Measurements from ENCODE around the gene ARCN1.

DNA sequence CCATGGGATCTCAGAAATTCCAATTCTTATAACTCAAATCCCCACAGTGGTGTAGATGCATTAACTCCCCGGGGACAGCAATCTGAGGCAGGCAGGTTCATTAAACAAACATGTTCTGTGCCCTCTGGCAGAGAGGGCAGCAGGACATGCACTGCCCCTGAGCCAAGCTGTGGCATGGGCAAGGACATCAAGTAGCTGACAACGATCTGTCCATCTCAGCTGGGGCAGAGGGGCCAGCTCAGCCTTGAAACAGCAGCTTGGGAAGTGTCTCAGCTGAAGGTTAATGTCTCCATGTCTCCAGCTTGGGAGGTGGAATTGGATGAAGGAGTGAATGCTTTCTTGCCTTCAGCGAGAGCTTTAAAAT, 27.6 kb upstream of the ARCN1 start:
- TF ChIP-seq, protein P1, sequence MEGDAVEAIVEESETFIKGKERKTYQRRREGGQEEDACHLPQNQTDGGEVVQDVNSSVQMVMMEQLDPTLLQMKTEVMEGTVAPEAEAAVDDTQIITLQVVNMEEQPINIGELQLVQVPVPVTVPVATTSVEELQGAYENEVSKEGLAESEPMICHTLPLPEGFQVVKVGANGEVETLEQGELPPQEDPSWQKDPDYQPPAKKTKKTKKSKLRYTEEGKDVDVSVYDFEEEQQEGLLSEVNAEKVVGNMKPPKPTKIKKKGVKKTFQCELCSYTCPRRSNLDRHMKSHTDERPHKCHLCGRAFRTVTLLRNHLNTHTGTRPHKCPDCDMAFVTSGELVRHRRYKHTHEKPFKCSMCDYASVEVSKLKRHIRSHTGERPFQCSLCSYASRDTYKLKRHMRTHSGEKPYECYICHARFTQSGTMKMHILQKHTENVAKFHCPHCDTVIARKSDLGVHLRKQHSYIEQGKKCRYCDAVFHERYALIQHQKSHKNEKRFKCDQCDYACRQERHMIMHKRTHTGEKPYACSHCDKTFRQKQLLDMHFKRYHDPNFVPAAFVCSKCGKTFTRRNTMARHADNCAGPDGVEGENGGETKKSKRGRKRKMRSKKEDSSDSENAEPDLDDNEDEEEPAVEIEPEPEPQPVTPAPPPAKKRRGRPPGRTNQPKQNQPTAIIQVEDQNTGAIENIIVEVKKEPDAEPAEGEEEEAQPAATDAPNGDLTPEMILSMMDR (conservative IDR thresholded peaks at IDR 0.05; ENCODE audit: low read depth, low read length): no peak
- no peak for TF ChIP-seq EZH2 (IDR thresholded peaks at IDR 0.05; ENCODE audit: low read length, unreplicated experiment)
